Peyer's patch (tissue), 4 donors: ENCODE measurements around the gene MYLK4.

Experiments used
- POLR2A ChIP-seq, 2 donors: fragments of 450-650 bp; IDR thresholded peaks; one replicate each; pipeline ENCODE4 v1.5.1; 2017; ENCODE audit warnings: antibody characterized with exemption in 2 of 2, mild to moderate bottlenecking in 2 of 2, moderate library complexity in 2 of 2
- TF ChIP-seq, protein P1 (sequence below), 6 experiments: fragments of 450-650 bp in 4 of 6; fragments of 200-600 bp in 2 of 6; sonication (generic) in 1 of 6; IDR thresholded peaks; one replicate each; pipeline ENCODE4 v1.5.1; 2017 to 2019; ENCODE audit warnings: antibody characterized with exemption in 6 of 6, mild to moderate bottlenecking in 3 of 6, moderate library complexity in 1 of 6

DNA sequence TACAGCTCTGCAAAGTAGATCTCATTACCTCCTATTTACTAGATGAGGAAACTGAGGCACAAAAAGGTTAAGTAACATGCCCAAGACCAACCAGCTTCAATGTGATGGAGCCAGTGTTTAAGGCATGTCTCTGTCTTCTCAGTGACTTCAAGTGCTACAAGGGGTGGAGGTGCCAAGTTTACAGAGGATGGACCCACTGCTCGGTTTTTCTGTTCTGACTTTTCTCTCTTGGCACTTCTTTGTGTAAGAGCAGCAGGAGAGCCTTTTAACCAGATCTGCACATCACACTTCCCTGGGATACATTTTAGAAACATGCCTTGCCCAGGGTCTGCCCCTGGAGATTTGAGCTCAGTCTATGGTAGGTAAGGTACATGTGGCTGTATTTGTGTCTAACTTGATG is 24.3 kb upstream of the MYLK4 start:
- TF ChIP-seq, protein P1, sequence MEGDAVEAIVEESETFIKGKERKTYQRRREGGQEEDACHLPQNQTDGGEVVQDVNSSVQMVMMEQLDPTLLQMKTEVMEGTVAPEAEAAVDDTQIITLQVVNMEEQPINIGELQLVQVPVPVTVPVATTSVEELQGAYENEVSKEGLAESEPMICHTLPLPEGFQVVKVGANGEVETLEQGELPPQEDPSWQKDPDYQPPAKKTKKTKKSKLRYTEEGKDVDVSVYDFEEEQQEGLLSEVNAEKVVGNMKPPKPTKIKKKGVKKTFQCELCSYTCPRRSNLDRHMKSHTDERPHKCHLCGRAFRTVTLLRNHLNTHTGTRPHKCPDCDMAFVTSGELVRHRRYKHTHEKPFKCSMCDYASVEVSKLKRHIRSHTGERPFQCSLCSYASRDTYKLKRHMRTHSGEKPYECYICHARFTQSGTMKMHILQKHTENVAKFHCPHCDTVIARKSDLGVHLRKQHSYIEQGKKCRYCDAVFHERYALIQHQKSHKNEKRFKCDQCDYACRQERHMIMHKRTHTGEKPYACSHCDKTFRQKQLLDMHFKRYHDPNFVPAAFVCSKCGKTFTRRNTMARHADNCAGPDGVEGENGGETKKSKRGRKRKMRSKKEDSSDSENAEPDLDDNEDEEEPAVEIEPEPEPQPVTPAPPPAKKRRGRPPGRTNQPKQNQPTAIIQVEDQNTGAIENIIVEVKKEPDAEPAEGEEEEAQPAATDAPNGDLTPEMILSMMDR (IDR thresholded peaks at IDR 0.05), result no peak
- TF ChIP-seq POLR2A (IDR thresholded peaks at IDR 0.05), result no peak
